SK-N-SH (cell line): ENCODE results near the gene LAMA1. TPM values are rescaled to one million over a fixed set of nuclear protein-coding genes. Genes with fewer than 3 reads are reported as not detected.

Experiments
- CTCF ChIA-PET: fragments of 300-600, 350-600 bp; formaldehyde crosslinking; extraction: SDS; loops from one replicate; lab custom pipeline; 2021; lab: Yijun Ruan, JAX
- POLR2A ChIA-PET: fragments of 350-600 bp; sonication (Branson Sonifier 250); formaldehyde crosslinking; extraction: SDS; loops from one replicate; lab custom pipeline; 2020; ENCODE audit warnings: antibody characterized with exemption, inconsistent platforms; lab: Yijun Ruan, JAX
- DNase-seq: peaks from one replicate; pipeline ENCODE4 v3.0.0; 2012
- H2AFZ ChIP-seq: fragments of 200-600 bp; sonication (generic); 2 replicates; pipeline ENCODE4 v1.8.1; 2016; ENCODE audit warnings: antibody characterized with exemption, mild to moderate bottlenecking, low read depth
- H3F3A ChIP-seq: fragments of 200-600 bp; sonication (generic); replicated peaks from 2 replicates; pipeline ENCODE3; 2016; ENCODE audit warnings: antibody characterized with exemption, mild to moderate bottlenecking; ENCODE audit not compliant: insufficient read depth
- H3K27ac ChIP-seq, 2 experiments: fragments of 200-500 bp in 1 of 2; fragments of 200-600 bp in 1 of 2; sonication (Bioruptor generic) in 1 of 2; sonication (generic), shearing (Covaris generic) in 1 of 2; 2 replicates each; pipeline versions ENCODE4 v1.5.1 to v1.6.1; 2014 to 2016; ENCODE audit warnings: low read depth in 2 of 2, inconsistent platforms in 1 of 2, low read length in 1 of 2, mild to moderate bottlenecking in 1 of 2, mixed read lengths in 1 of 2
- H3K27me3 ChIP-seq: fragments of 200-600 bp; sonication (generic), shearing (Covaris generic); 2 replicates; pipeline ENCODE4 v1.6.1; 2016; ENCODE audit warnings: mixed run types; ENCODE audit not compliant: insufficient read depth
- H3K36me3 ChIP-seq, 2 experiments: fragments of 200-500 bp in 1 of 2; fragments of 200-600 bp in 1 of 2; sonication (Bioruptor generic) in 1 of 2; sonication (generic) in 1 of 2; replicated peaks in 1 of 2; 2 replicates each; pipeline versions ENCODE3 to v1.5.1; 2014 to 2016; ENCODE audit warnings: low read length in 1 of 2, mild to moderate bottlenecking in 1 of 2; ENCODE audit not compliant: insufficient read depth in 2 of 2, control insufficient read depth in 1 of 2
- H3K4me1 ChIP-seq, 2 experiments: fragments of 200-500 bp in 1 of 2; fragments of 200-600 bp in 1 of 2; sonication (Bioruptor generic) in 1 of 2; sonication (generic), shearing (Covaris generic) in 1 of 2; 2 replicates each; pipeline versions ENCODE4 v1.5.1 to v1.6.1; 2014 to 2016; ENCODE audit warnings: low read depth in 1 of 2, low read length in 1 of 2, mixed run types in 1 of 2; ENCODE audit not compliant: insufficient read depth in 2 of 2, control insufficient read depth in 1 of 2
- H3K4me2 ChIP-seq: fragments of 200-600 bp; sonication (generic), shearing (Covaris generic); 2 replicates; pipeline ENCODE4 v1.6.1; 2017; ENCODE audit warnings: mixed run types
- H3K4me3 ChIP-seq, 2 experiments: fragments of 200-500 bp in 1 of 2; fragments of 200-600 bp in 1 of 2; sonication (Bioruptor generic) in 1 of 2; sonication (generic), shearing (Covaris generic) in 1 of 2; 2 replicates each; pipeline versions ENCODE4 v1.5.1 to v1.8.1; 2014 to 2016; ENCODE audit warnings: low read depth in 2 of 2, inconsistent platforms in 1 of 2, low read length in 1 of 2, mild to moderate bottlenecking in 1 of 2, mixed read lengths in 1 of 2, moderate library complexity in 1 of 2
- H3K79me2 ChIP-seq: fragments of 200-600 bp; sonication (generic); 2 replicates; pipeline ENCODE4 v1.8.1; 2017; ENCODE audit warnings: mild to moderate bottlenecking; ENCODE audit not compliant: insufficient read depth
- H3K9ac ChIP-seq: fragments of 200-600 bp; sonication (generic); 2 replicates; pipeline ENCODE4 v1.6.1; 2017; ENCODE audit warnings: mixed run types
- H3K9me2 ChIP-seq: fragments of 200-600 bp; sonication (generic); 2 replicates; pipeline ENCODE4 v1.6.1; 2017; ENCODE audit warnings: mixed run types
- H3K9me3 ChIP-seq: fragments of 200-600 bp; sonication (generic); 2 replicates; pipeline ENCODE4 v1.6.1; 2017; ENCODE audit warnings: mixed run types, mild to moderate bottlenecking, moderate library complexity
- H4K20me1 ChIP-seq: fragments of 200-600 bp; sonication (generic); 2 replicates; pipeline ENCODE4 v1.6.1; 2017; ENCODE audit warnings: mild to moderate bottlenecking, mixed run types; ENCODE audit not compliant: insufficient read depth
- EZH2phosphoT487 ChIP-seq: fragments of 200-600 bp; sonication (generic); IDR thresholded peaks from 2 replicates; pipeline ENCODE4 v1.6.1; 2017; ENCODE audit warnings: low read depth, mixed run types, mild to moderate bottlenecking, antibody characterized with exemption, moderate library complexity, borderline replicate concordance
- FOSL2 ChIP-seq: IDR thresholded peaks from 2 replicates; pipeline ENCODE4 v1.4.0; 2012; ENCODE audit warnings: low read depth, mild to moderate bottlenecking, moderate library complexity, borderline replicate concordance
- FOXJ3 ChIP-seq: sonication (generic); formaldehyde crosslinking; IDR thresholded peaks from 2 replicates; pipeline ENCODE4 v1.5.1; 2020; ENCODE audit warnings: mild to moderate bottlenecking, missing genetic modification reagents
- FOXM1 ChIP-seq: IDR thresholded peaks from 2 replicates; pipeline ENCODE4 v1.4.0; 2012; ENCODE audit warnings: low read depth, mild to moderate bottlenecking
- GABPA ChIP-seq: IDR thresholded peaks from 2 replicates; pipeline ENCODE4 v1.4.0; 2012; ENCODE audit warnings: low read depth, mild to moderate bottlenecking
- GATA2 ChIP-seq: sonication (generic); formaldehyde crosslinking; IDR thresholded peaks from 2 replicates; pipeline ENCODE4 v1.5.0; 2020; ENCODE audit warnings: mild to moderate bottlenecking, missing genetic modification reagents
- JUND ChIP-seq: IDR thresholded peaks from 2 replicates; pipeline ENCODE4 v1.4.0; 2012
- MEF2A ChIP-seq: IDR thresholded peaks from 2 replicates; pipeline ENCODE4 v1.4.0; 2012; ENCODE audit warnings: low read depth, borderline replicate concordance
- MXI1 ChIP-seq: IDR thresholded peaks from 2 replicates; pipeline ENCODE4 v1.6.1; 2012; ENCODE audit warnings: mild to moderate bottlenecking, low read depth, low read length, improper control_type of control experiment
- PBX3 ChIP-seq: IDR thresholded peaks from 2 replicates; pipeline ENCODE4; 2012
- RAD21 ChIP-seq: IDR thresholded peaks from 2 replicates; pipeline ENCODE4 v1.6.1; 2012; ENCODE audit warnings: mild to moderate bottlenecking, low read length
- REST ChIP-seq: IDR thresholded peaks from 2 replicates; pipeline ENCODE4 v1.6.1; 2012; ENCODE audit warnings: mild to moderate bottlenecking, low read depth, low read length, moderate library complexity
- ZBTB33 ChIP-seq: IDR thresholded peaks from 2 replicates; pipeline ENCODE4 v1.4.0; 2012; ENCODE audit warnings: low read depth, borderline replicate concordance
- WGBS: methylation state at CpG from one replicate; pipeline ENCODE4 v1.1.6; 2017; ENCODE audit warnings: low lambda C conversion rate; 5-methylcytosine and 5-hydroxymethylcytosine counted together
- polyA plus RNA-seq, 3 experiments: library from polyadenylated mRNA; depleted of rRNA; stranded (reverse); fragments of >200 nt; gene quantifications; 2 replicates each; pipeline ENCODE4 v1.2.3, GENCODE V29; 2012

The LAMA1 gene
- polyA plus RNA-seq, 1 of the 3 experiments (the other 2 are of a cell fraction) = 0.07 TPM

- no peak overlapping the region for H3K27ac ChIP-seq
- H3K4me3 ChIP-seq = no peak overlapping the region
- WGBS = 43% methylated on average over 3 of the region's 3 CpGs
- TF ChIP-seq MEF2A = no peak
- TF ChIP-seq ZBTB33 = no peak
- TF ChIP-seq MXI1 = no peak
- no peak for TF ChIP-seq REST
- no peak for TF ChIP-seq FOXM1
- no peak for TF ChIP-seq EZH2phosphoT487
- TF ChIP-seq FOSL2 = no peak
- no peak for TF ChIP-seq JUND
- no peak for TF ChIP-seq GATA2 (CRISPR knock-in tag)
- no peak for TF ChIP-seq FOXJ3 (CRISPR knock-in tag)
- no peak for TF ChIP-seq RAD21
- TF ChIP-seq PBX3 = no peak
- no peak for TF ChIP-seq GABPA
- no peaks in the 10 kb centered on the region for H3K27me3 ChIP-seq
- no peaks in the 10 kb centered on the region for H4K20me1 ChIP-seq
- no peak overlapping the region for H3K4me2 ChIP-seq
- H3K36me3 ChIP-seq = no peaks in the 10 kb centered on the region
- DNase-seq = no peak
- no peaks in the 10 kb centered on the region for H3K79me2 ChIP-seq
- H2AFZ ChIP-seq = no peak overlapping the region
- ChIA-PET CTCF (interaction anchor here (1.6 to 5.7 kb wide), 3 partner anchors 20 to 175 kb away, joined by 4 to 40 read pairs (median 10); no protein-coding TSS in a partner anchor), POLR2A (no interaction called here)
- H3F3A ChIP-seq = no peaks in the 10 kb centered on the region
- H3K9me2 ChIP-seq = no peaks in the 10 kb centered on the region
- H3K9ac ChIP-seq = no peak overlapping the region
- H3K9me3 ChIP-seq = no peaks in the 10 kb centered on the region
- H3K4me1 ChIP-seq = no peaks in the 10 kb centered on the region; a peak in 1 of 4 replicates
Observed at GRCh38 chr18:7002107-7002506, 115.5 kb downstream of the LAMA1 start.
